Mesendoderm (in vitro differentiated cells): ENCODE data around the gene HOXA5.

Source experiments
- DNase-seq: peaks from one replicate; pipeline ENCODE4 v3.0.0; 2013
- H2AK5ac ChIP-seq: 2 replicates; pipeline ENCODE4 v1.6.1; 2013; ENCODE audit warnings: low read length, inconsistent platforms
- H2BK120ac ChIP-seq: 2 replicates; pipeline ENCODE4 v1.6.1; 2013; ENCODE audit warnings: low read depth, mild to moderate bottlenecking, low read length, moderate library complexity, mixed read lengths
- H2BK15ac ChIP-seq: replicated peaks from 2 replicates; pipeline ENCODE4 v1.6.1; 2013; ENCODE audit warnings: low read depth, mild to moderate bottlenecking, moderate library complexity
- H2BK5ac ChIP-seq: 2 replicates; pipeline ENCODE4 v1.6.1; 2013; ENCODE audit warnings: low read length, inconsistent platforms
- H3K18ac ChIP-seq: 2 replicates; pipeline ENCODE4 v1.6.1; 2013; ENCODE audit warnings: mild to moderate bottlenecking, low read length, mixed read lengths
- H3K23ac ChIP-seq: one replicate; pipeline ENCODE4 v1.6.1; 2013; ENCODE audit warnings: low read length
- H3K27ac ChIP-seq: 2 replicates; pipeline ENCODE4 v1.5.1; 2013; ENCODE audit warnings: low read depth, mild to moderate bottlenecking, inconsistent platforms, low read length, moderate library complexity
- H3K27me3 ChIP-seq: 2 replicates; pipeline ENCODE4 v1.6.1; 2013; ENCODE audit warnings: low read length, control low read depth, mild to moderate bottlenecking, inconsistent platforms; ENCODE audit not compliant: insufficient read depth, poor library complexity
- H3K36me3 ChIP-seq: 2 replicates; pipeline ENCODE4 v1.6.1; 2013; ENCODE audit warnings: low read length, inconsistent platforms; ENCODE audit not compliant: control insufficient read depth, insufficient read depth
- H3K4ac ChIP-seq: one replicate; pipeline ENCODE4 v1.6.1; 2013; ENCODE audit warnings: low read depth, mild to moderate bottlenecking, low read length, moderate library complexity
- H3K4me1 ChIP-seq: 2 replicates; pipeline ENCODE4 v1.6.1; 2013; ENCODE audit warnings: low read depth, low read length, inconsistent platforms; ENCODE audit not compliant: control insufficient read depth
- H3K4me2 ChIP-seq: 2 replicates; pipeline ENCODE4 v1.6.1; 2013; ENCODE audit warnings: low read length
- H3K4me3 ChIP-seq: 2 replicates; pipeline ENCODE4 v1.5.1; 2013; ENCODE audit warnings: mild to moderate bottlenecking, low read length
- H3K56ac ChIP-seq: one replicate; pipeline ENCODE4 v1.6.1; 2013; ENCODE audit warnings: low read length
- H3K79me1 ChIP-seq: 2 replicates; pipeline ENCODE4 v1.6.1; 2013; ENCODE audit warnings: low read length, inconsistent platforms
- H3K79me2 ChIP-seq: 2 replicates; pipeline ENCODE4 v1.6.1; 2013; ENCODE audit warnings: mild to moderate bottlenecking, low read length; ENCODE audit not compliant: control insufficient read depth, insufficient read depth
- H3K9ac ChIP-seq: 2 replicates; pipeline ENCODE4 v1.6.1; 2013; ENCODE audit warnings: low read length, inconsistent platforms
- H4K5ac ChIP-seq: one replicate; pipeline ENCODE4 v1.6.1; 2013; ENCODE audit warnings: low read length
- H4K8ac ChIP-seq: one replicate; pipeline ENCODE4 v1.6.1; 2013; ENCODE audit warnings: low read depth, mild to moderate bottlenecking, control low read depth, low read length, moderate library complexity
- WGBS: extraction: QIAGEN DNeasy Blood & Tissue Kit; methylation state at CpG from one replicate; pipeline ENCODE4 v1.1.7; 2013; ENCODE audit warnings: low lambda C conversion rate, missing lambda C conversion rate; ENCODE audit not compliant: insufficient coverage; ENCODE audit errors: extremely low coverage; 5-methylcytosine and 5-hydroxymethylcytosine counted together

The HOXA5 gene

GRCh38 chr7:27164045-27164366 lies 20.5 kb upstream of the HOXA5 start:
- no peak for DNase-seq
- H3K4me1 ChIP-seq, result no peaks in the 10 kb centered on the region
- H3K23ac ChIP-seq, result no peak overlapping the region
- no peak overlapping the region for H3K56ac ChIP-seq
- no peak overlapping the region for H3K4me2 ChIP-seq
- H2AK5ac ChIP-seq, result no peak overlapping the region
- no peaks in the 10 kb centered on the region for H3K79me1 ChIP-seq
- no peak overlapping the region for H4K5ac ChIP-seq
- no peak overlapping the region for H2BK15ac ChIP-seq
- H3K4me3 ChIP-seq, result no peak overlapping the region
- no CpG with 5 or more reads among the region's 12 CpGs for WGBS
- H3K36me3 ChIP-seq, result no peaks in the 10 kb centered on the region
- H3K79me2 ChIP-seq, result no peaks in the 10 kb centered on the region
- H2BK5ac ChIP-seq, result no peak overlapping the region
- H2BK120ac ChIP-seq, result no peak overlapping the region
- no peak overlapping the region for H3K18ac ChIP-seq
- H3K4ac ChIP-seq, result no peak overlapping the region
- no peak overlapping the region for H4K8ac ChIP-seq
- peaks cover 88% of the 10 kb centered on the region for H3K27me3 ChIP-seq
- H3K27ac ChIP-seq, result no peak overlapping the region
- H3K9ac ChIP-seq, result no peak overlapping the region

- Histone ChIP-seq H3K4me2 (no peak overlapping the region), H3K36me3 (no peaks in the 10 kb centered on the region), H4K5ac (no peak overlapping the region), H3K18ac (no peak overlapping the region), H4K8ac (no peak overlapping the region), H3K4me1 (no peaks in the 10 kb centered on the region), H3K79me1 (no peaks in the 10 kb centered on the region), H3K27me3 (peaks cover 89% of the 10 kb centered on the region), H3K79me2 (no peaks in the 10 kb centered on the region), H3K27ac (no peak overlapping the region), H3K56ac (no peak overlapping the region), H3K9ac (no peak overlapping the region), H2BK15ac (no peak overlapping the region), H3K4ac (no peak overlapping the region), H2BK5ac (no peak overlapping the region), H3K4me3 (no peak overlapping the region), H2BK120ac (no peak overlapping the region), H2AK5ac (no peak overlapping the region), H3K23ac (no peak overlapping the region)
- DNase-seq, result no peak
- no CpG with 5 or more reads among the region's 24 CpGs for WGBS
Observed at GRCh38 chr7:27163288-27164044, 20.0 kb upstream of the HOXA5 start.

GRCh38 chr7:27162561-27163287 lies 19.2 kb upstream of the HOXA5 start:
- no peak overlapping the region for H2BK120ac ChIP-seq
- no peak overlapping the region for H3K27ac ChIP-seq
- no peaks in the 10 kb centered on the region for H3K79me2 ChIP-seq
- H3K9ac ChIP-seq, result no peak overlapping the region
- no peak overlapping the region for H3K18ac ChIP-seq
- no peak overlapping the region for H3K4me3 ChIP-seq
- no peaks in the 10 kb centered on the region for H3K36me3 ChIP-seq
- no CpG with 5 or more reads among the region's 7 CpGs for WGBS
- no peak overlapping the region for H4K5ac ChIP-seq
- H4K8ac ChIP-seq, result no peak overlapping the region
- no peak overlapping the region for H3K4me2 ChIP-seq
- H2BK5ac ChIP-seq, result no peak overlapping the region
- no peak overlapping the region for H3K23ac ChIP-seq
- no peak overlapping the region for H2AK5ac ChIP-seq
- H3K79me1 ChIP-seq, result no peaks in the 10 kb centered on the region
- H3K4me1 ChIP-seq, result no peaks in the 10 kb centered on the region
- no peak overlapping the region for H3K56ac ChIP-seq
- H3K27me3 ChIP-seq, result peaks cover 89% of the 10 kb centered on the region
- DNase-seq, result no peak
- no peak overlapping the region for H3K4ac ChIP-seq
- H2BK15ac ChIP-seq, result no peak overlapping the region

GRCh38 chr7:27161721-27162560 lies 18.5 kb upstream of the HOXA5 start:
- Histone ChIP-seq H4K5ac (no peak overlapping the region), H2BK120ac (no peak overlapping the region), H3K27ac (no peak overlapping the region)

GRCh38 chr7:27161214-27161720 lies 17.8 kb upstream of the HOXA5 start:
- no peaks in the 10 kb centered on the region for H3K36me3 ChIP-seq
- no peaks in the 10 kb centered on the region for H3K79me2 ChIP-seq
- H3K4me2 ChIP-seq, result no peak overlapping the region
- H2BK5ac ChIP-seq, result no peak overlapping the region
- H4K8ac ChIP-seq, result no peak overlapping the region
- H3K27me3 ChIP-seq, result peaks cover 89% of the 10 kb centered on the region
- no peak overlapping the region for H3K23ac ChIP-seq
- H3K56ac ChIP-seq, result no peak overlapping the region
- no peak overlapping the region for H3K27ac ChIP-seq
- no peak overlapping the region for H2AK5ac ChIP-seq
- DNase-seq, result no peak
- no peak overlapping the region for H2BK15ac ChIP-seq
- no peaks in the 10 kb centered on the region for H3K4me1 ChIP-seq
- H3K4ac ChIP-seq, result no peak overlapping the region
- no peaks in the 10 kb centered on the region for H3K79me1 ChIP-seq
- H3K4me3 ChIP-seq, result no peak overlapping the region
- no peak overlapping the region for H2BK120ac ChIP-seq
- WGBS, result no CpG with 5 or more reads among the region's 27 CpGs
- H4K5ac ChIP-seq, result no peak overlapping the region
- H3K18ac ChIP-seq, result no peak overlapping the region
- H3K9ac ChIP-seq, result no peak overlapping the region

More at GRCh38 chr7:27161721-27162560, 18.5 kb upstream of the HOXA5 start:
- Histone ChIP-seq H3K79me1 (no peaks in the 10 kb centered on the region), H2AK5ac (no peak overlapping the region), H3K4ac (no peak overlapping the region), H3K36me3 (no peaks in the 10 kb centered on the region), H3K18ac (no peak overlapping the region), H3K4me3 (no peak overlapping the region), H3K27me3 (peaks cover 89% of the 10 kb centered on the region), H2BK15ac (no peak overlapping the region), H3K4me1 (no peaks in the 10 kb centered on the region), H2BK5ac (no peak overlapping the region), H3K79me2 (no peaks in the 10 kb centered on the region), H3K4me2 (no peak overlapping the region), H3K23ac (no peak overlapping the region), H4K8ac (no peak overlapping the region), H3K56ac (no peak overlapping the region), H3K9ac (no peak overlapping the region)
- WGBS, result no CpG with 5 or more reads among the region's 30 CpGs
- no peak for DNase-seq
